Measurements from ENCODE around the gene ADAT3. TPM values are rescaled to one million over a fixed set of nuclear protein-coding genes. Genes with fewer than 3 reads are reported as not detected.
A peak's percentile ranks its signal among the peaks of the same experiment; 100 is the strongest.

ADAT3 gene
- polyA plus RNA-seq, 1 of the 3 experiments (the other 2 are of a cell fraction): 2.8 TPM

DNA sequence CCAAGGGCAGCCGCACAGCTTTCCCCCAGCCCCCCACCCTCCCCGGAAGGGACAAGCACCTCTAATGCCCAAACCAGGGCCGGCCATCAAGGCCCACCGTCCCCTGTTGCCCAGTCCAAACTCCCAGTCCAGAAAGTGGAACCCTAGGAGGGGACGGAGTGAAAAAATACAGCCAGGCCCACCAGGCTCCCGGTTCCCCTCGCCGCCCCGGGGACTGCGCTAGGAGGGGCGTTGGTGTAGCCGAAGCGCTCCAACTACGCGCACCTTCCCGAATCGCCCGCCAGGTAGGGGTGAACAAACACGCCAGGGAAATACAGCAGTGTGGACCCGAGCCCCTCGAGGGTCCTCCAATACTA, 43.2 kb upstream of the ADAT3 start:
- ChIA-PET CTCF (no interaction called here), POLR2A (no interaction called here)
- Histone ChIP-seq H4K20me1 (ENCODE audit: insufficient read depth) (peaks cover 54% of the 10 kb centered on the region), H3K27me3 (ENCODE audit: insufficient read depth) (no peaks in the 10 kb centered on the region), H3K79me2 (ENCODE audit: insufficient read depth) (peaks cover 76% of the 10 kb centered on the region), H3K4me1 (ENCODE audit: control insufficient read depth in 1 of 2, insufficient read depth in 2 of 2, low read depth in 1 of 2, low read length in 1 of 2) (peaks cover 25 to 49% of the 10 kb centered on the region in 2 experiments; a peak in 3 of 4 replicates), H3K27ac (ENCODE audit: low read depth in 2 of 2, low read length in 1 of 2) (peak overlapping the region; percentile 51 to 59; a peak in 3 of 4 replicates), H3K9me3 (no peaks in the 10 kb centered on the region), H3K9me2 (no peaks in the 10 kb centered on the region), H3K9ac (peak overlapping the region; percentile 87), H3K36me3 (replicated peaks in 1 of 2; ENCODE audit: control insufficient read depth in 1 of 2, insufficient read depth in 2 of 2, low read length in 1 of 2) (no peaks in the 10 kb centered on the region), H3F3A (replicated peaks; ENCODE audit: insufficient read depth) (peaks cover 3% of the 10 kb centered on the region), H3K4me2 (peak overlapping the region; percentile 98), H3K4me3 (ENCODE audit: low read depth in 2 of 2, low read length in 1 of 2) (peak overlapping the region; percentile 81 to 90), H2AFZ (ENCODE audit: low read depth) (no peak overlapping the region)
- DNase-seq: no peak
- 8% methylated on average over 4 of the region's 21 CpGs for WGBS (ENCODE audit: low lambda C conversion rate)
- TF ChIP-seq TEAD4 (IDR thresholded peaks at IDR 0.05; ENCODE audit: borderline replicate concordance, insufficient read depth) (no peak), SMC3 (IDR thresholded peaks at IDR 0.05; ENCODE audit: low read depth, low read length) (no peak), ELF1 (IDR thresholded peaks at IDR 0.05) (no peak), RXRA (IDR thresholded peaks at IDR 0.05; ENCODE audit: borderline replicate concordance, low read depth) (no peak), RAD21 (IDR thresholded peaks at IDR 0.05; ENCODE audit: low read length) (no peak), FOXJ3 (CRISPR knock-in tag; IDR thresholded peaks at IDR 0.05) (no peak), YY1 (IDR thresholded peaks at IDR 0.05; ENCODE audit: low read depth) (no peak), RCOR1 (IDR thresholded peaks at IDR 0.05; ENCODE audit: low read length) (no peak), NFIC (IDR thresholded peaks at IDR 0.05; ENCODE audit: borderline replicate concordance) (no peak), TAF1 (IDR thresholded peaks at IDR 0.05; ENCODE audit: borderline replicate concordance, low read depth, low read length) (no peak), RFX5 (IDR thresholded peaks at IDR 0.05; ENCODE audit: low read length) (no peak)
- TF ChIP-seq, protein P1, sequence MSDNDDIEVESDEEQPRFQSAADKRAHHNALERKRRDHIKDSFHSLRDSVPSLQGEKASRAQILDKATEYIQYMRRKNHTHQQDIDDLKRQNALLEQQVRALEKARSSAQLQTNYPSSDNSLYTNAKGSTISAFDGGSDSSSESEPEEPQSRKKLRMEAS (IDR thresholded peaks at IDR 0.05; ENCODE audit: low read depth): no peak; the same call in 1 of the 2 replicates
- TF ChIP-seq, protein P2, sequence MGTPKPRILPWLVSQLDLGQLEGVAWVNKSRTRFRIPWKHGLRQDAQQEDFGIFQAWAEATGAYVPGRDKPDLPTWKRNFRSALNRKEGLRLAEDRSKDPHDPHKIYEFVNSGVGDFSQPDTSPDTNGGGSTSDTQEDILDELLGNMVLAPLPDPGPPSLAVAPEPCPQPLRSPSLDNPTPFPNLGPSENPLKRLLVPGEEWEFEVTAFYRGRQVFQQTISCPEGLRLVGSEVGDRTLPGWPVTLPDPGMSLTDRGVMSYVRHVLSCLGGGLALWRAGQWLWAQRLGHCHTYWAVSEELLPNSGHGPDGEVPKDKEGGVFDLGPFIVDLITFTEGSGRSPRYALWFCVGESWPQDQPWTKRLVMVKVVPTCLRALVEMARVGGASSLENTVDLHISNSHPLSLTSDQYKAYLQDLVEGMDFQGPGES (IDR thresholded peaks at IDR 0.05; ENCODE audit: low read depth, low read length): no peak
- TF ChIP-seq, protein P3, sequence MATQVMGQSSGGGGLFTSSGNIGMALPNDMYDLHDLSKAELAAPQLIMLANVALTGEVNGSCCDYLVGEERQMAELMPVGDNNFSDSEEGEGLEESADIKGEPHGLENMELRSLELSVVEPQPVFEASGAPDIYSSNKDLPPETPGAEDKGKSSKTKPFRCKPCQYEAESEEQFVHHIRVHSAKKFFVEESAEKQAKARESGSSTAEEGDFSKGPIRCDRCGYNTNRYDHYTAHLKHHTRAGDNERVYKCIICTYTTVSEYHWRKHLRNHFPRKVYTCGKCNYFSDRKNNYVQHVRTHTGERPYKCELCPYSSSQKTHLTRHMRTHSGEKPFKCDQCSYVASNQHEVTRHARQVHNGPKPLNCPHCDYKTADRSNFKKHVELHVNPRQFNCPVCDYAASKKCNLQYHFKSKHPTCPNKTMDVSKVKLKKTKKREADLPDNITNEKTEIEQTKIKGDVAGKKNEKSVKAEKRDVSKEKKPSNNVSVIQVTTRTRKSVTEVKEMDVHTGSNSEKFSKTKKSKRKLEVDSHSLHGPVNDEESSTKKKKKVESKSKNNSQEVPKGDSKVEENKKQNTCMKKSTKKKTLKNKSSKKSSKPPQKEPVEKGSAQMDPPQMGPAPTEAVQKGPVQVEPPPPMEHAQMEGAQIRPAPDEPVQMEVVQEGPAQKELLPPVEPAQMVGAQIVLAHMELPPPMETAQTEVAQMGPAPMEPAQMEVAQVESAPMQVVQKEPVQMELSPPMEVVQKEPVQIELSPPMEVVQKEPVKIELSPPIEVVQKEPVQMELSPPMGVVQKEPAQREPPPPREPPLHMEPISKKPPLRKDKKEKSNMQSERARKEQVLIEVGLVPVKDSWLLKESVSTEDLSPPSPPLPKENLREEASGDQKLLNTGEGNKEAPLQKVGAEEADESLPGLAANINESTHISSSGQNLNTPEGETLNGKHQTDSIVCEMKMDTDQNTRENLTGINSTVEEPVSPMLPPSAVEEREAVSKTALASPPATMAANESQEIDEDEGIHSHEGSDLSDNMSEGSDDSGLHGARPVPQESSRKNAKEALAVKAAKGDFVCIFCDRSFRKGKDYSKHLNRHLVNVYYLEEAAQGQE (IDR thresholded peaks at IDR 0.05; ENCODE audit: low read depth, low read length): no peak
- TF ChIP-seq, protein P4, sequence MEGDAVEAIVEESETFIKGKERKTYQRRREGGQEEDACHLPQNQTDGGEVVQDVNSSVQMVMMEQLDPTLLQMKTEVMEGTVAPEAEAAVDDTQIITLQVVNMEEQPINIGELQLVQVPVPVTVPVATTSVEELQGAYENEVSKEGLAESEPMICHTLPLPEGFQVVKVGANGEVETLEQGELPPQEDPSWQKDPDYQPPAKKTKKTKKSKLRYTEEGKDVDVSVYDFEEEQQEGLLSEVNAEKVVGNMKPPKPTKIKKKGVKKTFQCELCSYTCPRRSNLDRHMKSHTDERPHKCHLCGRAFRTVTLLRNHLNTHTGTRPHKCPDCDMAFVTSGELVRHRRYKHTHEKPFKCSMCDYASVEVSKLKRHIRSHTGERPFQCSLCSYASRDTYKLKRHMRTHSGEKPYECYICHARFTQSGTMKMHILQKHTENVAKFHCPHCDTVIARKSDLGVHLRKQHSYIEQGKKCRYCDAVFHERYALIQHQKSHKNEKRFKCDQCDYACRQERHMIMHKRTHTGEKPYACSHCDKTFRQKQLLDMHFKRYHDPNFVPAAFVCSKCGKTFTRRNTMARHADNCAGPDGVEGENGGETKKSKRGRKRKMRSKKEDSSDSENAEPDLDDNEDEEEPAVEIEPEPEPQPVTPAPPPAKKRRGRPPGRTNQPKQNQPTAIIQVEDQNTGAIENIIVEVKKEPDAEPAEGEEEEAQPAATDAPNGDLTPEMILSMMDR (IDR thresholded peaks at IDR 0.05): no peak
- TF ChIP-seq, protein P5, sequence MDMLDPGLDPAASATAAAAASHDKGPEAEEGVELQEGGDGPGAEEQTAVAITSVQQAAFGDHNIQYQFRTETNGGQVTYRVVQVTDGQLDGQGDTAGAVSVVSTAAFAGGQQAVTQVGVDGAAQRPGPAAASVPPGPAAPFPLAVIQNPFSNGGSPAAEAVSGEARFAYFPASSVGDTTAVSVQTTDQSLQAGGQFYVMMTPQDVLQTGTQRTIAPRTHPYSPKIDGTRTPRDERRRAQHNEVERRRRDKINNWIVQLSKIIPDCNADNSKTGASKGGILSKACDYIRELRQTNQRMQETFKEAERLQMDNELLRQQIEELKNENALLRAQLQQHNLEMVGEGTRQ (IDR thresholded peaks at IDR 0.05; ENCODE audit: borderline replicate concordance, low read depth, low read length): no peak
- TF ChIP-seq, protein P6, sequence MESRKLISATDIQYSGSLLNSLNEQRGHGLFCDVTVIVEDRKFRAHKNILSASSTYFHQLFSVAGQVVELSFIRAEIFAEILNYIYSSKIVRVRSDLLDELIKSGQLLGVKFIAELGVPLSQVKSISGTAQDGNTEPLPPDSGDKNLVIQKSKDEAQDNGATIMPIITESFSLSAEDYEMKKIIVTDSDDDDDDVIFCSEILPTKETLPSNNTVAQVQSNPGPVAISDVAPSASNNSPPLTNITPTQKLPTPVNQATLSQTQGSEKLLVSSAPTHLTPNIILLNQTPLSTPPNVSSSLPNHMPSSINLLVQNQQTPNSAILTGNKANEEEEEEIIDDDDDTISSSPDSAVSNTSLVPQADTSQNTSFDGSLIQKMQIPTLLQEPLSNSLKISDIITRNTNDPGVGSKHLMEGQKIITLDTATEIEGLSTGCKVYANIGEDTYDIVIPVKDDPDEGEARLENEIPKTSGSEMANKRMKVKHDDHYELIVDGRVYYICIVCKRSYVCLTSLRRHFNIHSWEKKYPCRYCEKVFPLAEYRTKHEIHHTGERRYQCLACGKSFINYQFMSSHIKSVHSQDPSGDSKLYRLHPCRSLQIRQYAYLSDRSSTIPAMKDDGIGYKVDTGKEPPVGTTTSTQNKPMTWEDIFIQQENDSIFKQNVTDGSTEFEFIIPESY (IDR thresholded peaks at IDR 0.05; ENCODE audit: borderline replicate concordance, low read depth): no peak
